Stomach (tissue), 9 donors: ENCODE results near the gene CDSN. TPM values are rescaled to one million over a fixed set of nuclear protein-coding genes. Genes with fewer than 3 reads are reported as not detected.

Experiments
- DNase-seq, 2 donors: peaks; one replicate each; pipeline versions ENCODE4 v3.0.0 to v3.0.0-alpha.2; 2013 to 2019
- H3K27ac ChIP-seq, 5 donors: fragments of 200-600 bp in 4 of 5; sonication (generic) in 4 of 5; one replicate each; pipeline ENCODE4 v1.5.1; 2013 to 2019; ENCODE audit warnings: mild to moderate bottlenecking in 1 of 5, moderate library complexity in 1 of 5
- H3K27me3 ChIP-seq, 3 donors: fragments of 200-600 bp; sonication (generic); one replicate each; pipeline ENCODE4 v1.5.1; 2017 to 2019; ENCODE audit warnings: mixed run types in 1 of 3
- H3K36me3 ChIP-seq, 4 donors: fragments of 200-600 bp; sonication (generic); 1 replicate in 3 of 4; 2 replicates in 1 of 4; pipeline ENCODE4 v1.5.1; 2016 to 2019
- H3K4me1 ChIP-seq, 4 donors: fragments of 200-600 bp; sonication (generic); one replicate each; pipeline ENCODE4 v1.5.1; 2016 to 2019
- H3K4me3 ChIP-seq, 4 donors: fragments of 200-600 bp; sonication (generic) in 3 of 4; one replicate each; pipeline ENCODE4 v1.5.1; 2016 to 2019; ENCODE audit warnings: mild to moderate bottlenecking in 1 of 4
- H3K9me3 ChIP-seq, 4 donors: fragments of 200-600 bp; sonication (generic); one replicate each; pipeline ENCODE4 v1.5.1; 2016 to 2019
- EP300 ChIP-seq: sonication (generic); formaldehyde crosslinking; IDR thresholded peaks from one replicate; pipeline ENCODE4 v1.6.1; 2017; ENCODE audit warnings: antibody characterized with exemption
- POLR2A ChIP-seq, 4 donors: fragments of 450-650 bp; IDR thresholded peaks; one replicate each; pipeline ENCODE4 v1.6.1; 2016; ENCODE audit warnings: antibody characterized with exemption in 4 of 4, control low read depth in 2 of 4, mild to moderate bottlenecking in 1 of 4, moderate library complexity in 1 of 4
- POLR2AphosphoS5 ChIP-seq, 3 donors: sonication (generic); formaldehyde crosslinking; IDR thresholded peaks; one replicate each; pipeline ENCODE4 v1.6.1; 2016; ENCODE audit warnings: antibody characterized with exemption in 3 of 3
- WGBS, 5 donors: extraction: QIAGEN DNeasy Blood & Tissue Kit in 3 of 5; methylation state at CpG; one replicate each; pipeline versions ENCODE4 v1.1.5 to v1.1.7; 2013 to 2018; 5-methylcytosine and 5-hydroxymethylcytosine counted together
- intact Hi-C: fragments of 100-400 bp; cut with DNase I; formaldehyde crosslinking; loops from one replicate; pipeline ENCODE4 v1.15.1; 2023; ENCODE audit warnings: low total_unique reads
- polyA plus RNA-seq, 3 donors: library from polyadenylated mRNA; stranded (reverse); fragments of 200-250 nt; gene quantifications; one replicate each; pipeline ENCODE4 v1.2.3, GENCODE V29; 2013
- total RNA-seq, 5 donors: library from RNA; depleted of rRNA; stranded (reverse); fragments of >200 nt; gene quantifications; one replicate each; pipeline versions ENCODE4 v1.1.0 to v1.2.3, GENCODE V29; 2014 to 2016
- TF ChIP-seq, protein P1 (sequence below), 7 experiments: fragments of 450-650 bp in 4 of 7; fragments of 200-600 bp in 3 of 7; sonication (generic) in 3 of 7; IDR thresholded peaks; one replicate each; pipeline ENCODE4 v1.5.1; 2016 to 2019; ENCODE audit warnings: antibody characterized with exemption in 7 of 7, control low read depth in 2 of 7, mild to moderate bottlenecking in 1 of 7
- donor health status: healthy with polysubstance abuse.
- donor health status: Bipolar disorder and iron deficiency.
- donor health status: healthy.

The CDSN gene
- total and polyA plus RNA-seq, 8 donors = 0.05 TPM; not detected in 7

DNA sequence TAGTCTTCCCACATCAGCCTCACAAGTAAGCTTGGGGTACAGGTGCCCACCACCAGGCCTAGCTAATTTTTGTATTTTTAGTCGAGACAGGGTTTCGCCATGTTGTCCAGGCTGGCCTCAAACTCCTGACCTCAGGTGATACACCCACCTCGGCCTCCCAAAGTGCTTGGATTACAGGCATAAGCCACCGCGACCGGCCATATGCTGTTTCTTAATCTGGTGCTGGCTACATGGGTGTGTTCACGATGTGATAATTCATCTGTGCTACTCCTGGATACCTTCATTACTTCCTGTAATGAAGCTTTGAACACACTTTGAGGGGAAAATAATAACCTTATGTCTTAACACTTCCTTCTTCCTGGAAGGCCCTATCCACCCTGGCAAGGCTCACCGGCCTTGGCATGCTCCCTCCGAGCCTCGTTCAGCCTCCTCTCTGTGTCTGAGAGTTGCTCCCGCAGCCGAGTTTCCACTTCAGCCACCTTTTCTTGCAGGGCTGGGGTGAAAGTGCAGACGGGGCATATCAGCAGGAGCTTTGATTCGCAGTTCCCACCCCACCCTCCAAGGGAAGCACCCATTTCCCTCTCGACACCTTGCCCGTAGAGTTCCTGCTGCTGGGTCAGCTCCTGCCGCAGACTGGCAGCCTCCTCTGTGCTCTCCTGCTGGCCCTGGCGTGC, 24.2 kb upstream of the CDSN start:
- peaks cover 0 to 54% (median 28%) of the 10 kb centered on the region in 4 donors for H3K36me3 ChIP-seq
- H3K4me3 ChIP-seq = no peak overlapping the region
- TF ChIP-seq POLR2AphosphoS5 (IDR thresholded peaks at IDR 0.05) = peak in 2 of 3 donors; percentile 41 to 63
- no peak for TF ChIP-seq POLR2A (IDR thresholded peaks at IDR 0.05)
- TF ChIP-seq, protein P1, sequence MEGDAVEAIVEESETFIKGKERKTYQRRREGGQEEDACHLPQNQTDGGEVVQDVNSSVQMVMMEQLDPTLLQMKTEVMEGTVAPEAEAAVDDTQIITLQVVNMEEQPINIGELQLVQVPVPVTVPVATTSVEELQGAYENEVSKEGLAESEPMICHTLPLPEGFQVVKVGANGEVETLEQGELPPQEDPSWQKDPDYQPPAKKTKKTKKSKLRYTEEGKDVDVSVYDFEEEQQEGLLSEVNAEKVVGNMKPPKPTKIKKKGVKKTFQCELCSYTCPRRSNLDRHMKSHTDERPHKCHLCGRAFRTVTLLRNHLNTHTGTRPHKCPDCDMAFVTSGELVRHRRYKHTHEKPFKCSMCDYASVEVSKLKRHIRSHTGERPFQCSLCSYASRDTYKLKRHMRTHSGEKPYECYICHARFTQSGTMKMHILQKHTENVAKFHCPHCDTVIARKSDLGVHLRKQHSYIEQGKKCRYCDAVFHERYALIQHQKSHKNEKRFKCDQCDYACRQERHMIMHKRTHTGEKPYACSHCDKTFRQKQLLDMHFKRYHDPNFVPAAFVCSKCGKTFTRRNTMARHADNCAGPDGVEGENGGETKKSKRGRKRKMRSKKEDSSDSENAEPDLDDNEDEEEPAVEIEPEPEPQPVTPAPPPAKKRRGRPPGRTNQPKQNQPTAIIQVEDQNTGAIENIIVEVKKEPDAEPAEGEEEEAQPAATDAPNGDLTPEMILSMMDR (IDR thresholded peaks at IDR 0.05) = no peak
- intact Hi-C loops = no loop called here
- DNase-seq = peak in 1 of 2 donors; percentile 90
- H3K9me3 ChIP-seq = no peaks in the 10 kb centered on the region
- 35 to 66% (median 56%) methylated on average over 18 of the region's 18 CpGs for WGBS, 5 donors
- H3K27me3 ChIP-seq = no peaks in the 10 kb centered on the region
- peaks cover 9 to 30% (median 23%) of the 10 kb centered on the region in 4 donors for H3K4me1 ChIP-seq
- peak overlapping the region; percentile 71 to 84 (median 82) for H3K27ac ChIP-seq

DNA sequence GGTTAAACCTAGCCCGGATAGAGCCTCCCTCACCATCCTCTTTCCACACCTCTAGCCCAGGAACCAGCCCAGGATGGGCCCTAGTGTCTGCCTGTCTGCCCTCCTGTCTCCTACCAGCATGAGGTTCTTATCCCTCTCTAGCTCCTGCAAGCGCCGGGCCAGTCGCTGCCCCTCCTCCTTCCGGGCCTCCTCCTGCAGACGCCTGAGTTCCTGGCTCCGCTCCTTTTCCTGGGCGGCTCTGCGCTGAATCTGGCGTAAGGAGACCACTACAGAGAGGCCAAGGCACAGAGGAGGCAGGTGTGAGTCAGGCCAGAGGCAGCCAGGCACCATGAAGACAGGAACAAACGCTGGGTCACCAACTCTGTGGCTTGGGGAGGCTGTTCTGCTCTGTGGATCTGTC, 22.9 kb upstream of the CDSN start:
- peak; percentile 56 to 59 for DNase-seq
- Histone ChIP-seq H3K27me3 (no peaks in the 10 kb centered on the region), H3K27ac (peak overlapping the region in 4 of 5 donors; percentile 22 to 84 (median 81)), H3K9me3 (no peaks in the 10 kb centered on the region), H3K4me1 (peaks cover 9 to 32% (median 23%) of the 10 kb centered on the region in 4 donors), H3K36me3 (peaks cover 0 to 45% (median 20%) of the 10 kb centered on the region in 4 donors), H3K4me3 (no peak overlapping the region)
- TF ChIP-seq EP300 (no peak), POLR2AphosphoS5 (IDR thresholded peaks at IDR 0.05) (peak in 1 of 3 donors; percentile 21)
- 24 to 51% (median 48%) methylated on average over 6 to 11 of the region's 11 CpGs for WGBS, 5 donors
- intact Hi-C loops = no loop called here

DNA sequence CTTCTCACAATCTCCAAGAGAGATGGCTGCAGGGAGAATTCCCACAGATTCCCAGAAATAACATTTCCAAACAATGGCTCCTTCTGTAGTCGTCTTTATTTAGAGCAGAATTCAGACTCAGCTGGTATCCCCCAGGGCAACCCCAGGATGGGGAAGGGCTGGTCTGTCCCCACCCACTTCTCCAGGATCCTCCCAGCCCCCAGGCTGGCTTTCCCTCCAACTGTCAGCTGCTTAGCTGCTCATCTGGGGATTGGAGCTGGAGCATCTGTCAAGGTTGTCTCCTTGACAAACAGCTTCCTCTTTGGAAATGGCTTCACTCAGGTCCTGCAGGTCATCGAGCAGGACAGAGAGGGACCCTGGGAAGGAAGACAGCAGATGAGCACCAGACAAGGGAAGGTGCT, 22.1 kb upstream of the CDSN start:
- DNase-seq = no peak
- intact Hi-C loops = no loop called here
- H3K27me3 ChIP-seq = no peaks in the 10 kb centered on the region
- no peaks in the 10 kb centered on the region for H3K9me3 ChIP-seq
- peaks cover 0 to 44% (median 19%) of the 10 kb centered on the region in 4 donors for H3K36me3 ChIP-seq
- H3K4me3 ChIP-seq = no peak overlapping the region
- no peak for TF ChIP-seq POLR2AphosphoS5 (IDR thresholded peaks at IDR 0.05)
- TF ChIP-seq, protein P1 (IDR thresholded peaks at IDR 0.05) = no peak
- TF ChIP-seq POLR2A (IDR thresholded peaks at IDR 0.05) = no peak
- no peak for TF ChIP-seq EP300
- 49 to 66% (median 60%) methylated on average over 2 of the region's 2 CpGs for WGBS, 5 donors
- peak overlapping the region in 1 of 5 donors; percentile 78 for H3K27ac ChIP-seq
- H3K4me1 ChIP-seq = peaks cover 13 to 40% (median 30%) of the 10 kb centered on the region in 4 donors

DNA sequence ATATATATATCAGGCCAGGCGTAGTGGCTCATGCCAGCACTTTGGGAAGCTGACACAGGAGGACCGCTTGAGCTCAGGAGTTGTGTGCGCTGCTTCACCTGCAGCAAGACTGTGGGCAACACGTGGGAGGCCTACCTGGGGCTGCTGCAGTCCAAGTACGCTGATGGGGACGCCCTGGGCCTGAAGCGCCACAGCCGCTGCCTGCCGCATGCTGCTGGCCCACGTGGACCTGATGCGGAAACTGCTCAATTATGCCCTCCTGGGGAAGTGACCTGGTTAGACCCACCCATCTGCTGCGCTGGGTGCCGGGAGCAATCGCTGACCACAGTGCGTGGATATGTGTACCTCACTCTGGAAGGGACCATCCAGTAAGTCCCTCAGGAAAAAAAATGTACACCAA, 20.4 kb upstream of the CDSN start:
- intact Hi-C loops = no loop called here
- 83 to 89% (median 85%) methylated on average over 15 of the region's 15 CpGs for WGBS, 5 donors

More for the DNA sequence above, 20.4 kb upstream of the CDSN start:
- TF ChIP-seq EP300 = no peak
- TF ChIP-seq, protein P1 (IDR thresholded peaks at IDR 0.05) = no peak
- TF ChIP-seq POLR2A (IDR thresholded peaks at IDR 0.05) = no peak
- TF ChIP-seq POLR2AphosphoS5 (IDR thresholded peaks at IDR 0.05) = no peak
- peaks cover 13 to 42% (median 28%) of the 10 kb centered on the region in 4 donors for H3K4me1 ChIP-seq
- no peaks in the 10 kb centered on the region for H3K27me3 ChIP-seq
- no peak overlapping the region for H3K4me3 ChIP-seq
- DNase-seq = no peak
- no peaks in the 10 kb centered on the region for H3K9me3 ChIP-seq
- no peak overlapping the region for H3K27ac ChIP-seq
- peaks cover 0 to 34% (median 19%) of the 10 kb centered on the region in 4 donors for H3K36me3 ChIP-seq
